SU-DHL-6 (cell line): ENCODE data around the gene FES.

Source experiments
- CTCF ChIP-seq: fragments of 200-600 bp; sonication (generic); IDR thresholded peaks from one replicate; pipeline ENCODE4 v1.5.1; 2017; ENCODE audit warnings: antibody characterized with exemption, mild to moderate bottlenecking, low read length, moderate library complexity; ENCODE audit not compliant: insufficient read depth, poor library complexity, severe bottlenecking
- EZH2phosphoT487 ChIP-seq: fragments of 200-600 bp; sonication (generic), shearing (Covaris generic); conservative IDR thresholded peaks from 2 replicates; pipeline ENCODE4 v1.6.1; 2018; ENCODE audit warnings: mild to moderate bottlenecking, antibody characterized with exemption, low read length, moderate library complexity, mixed read lengths

DNA sequence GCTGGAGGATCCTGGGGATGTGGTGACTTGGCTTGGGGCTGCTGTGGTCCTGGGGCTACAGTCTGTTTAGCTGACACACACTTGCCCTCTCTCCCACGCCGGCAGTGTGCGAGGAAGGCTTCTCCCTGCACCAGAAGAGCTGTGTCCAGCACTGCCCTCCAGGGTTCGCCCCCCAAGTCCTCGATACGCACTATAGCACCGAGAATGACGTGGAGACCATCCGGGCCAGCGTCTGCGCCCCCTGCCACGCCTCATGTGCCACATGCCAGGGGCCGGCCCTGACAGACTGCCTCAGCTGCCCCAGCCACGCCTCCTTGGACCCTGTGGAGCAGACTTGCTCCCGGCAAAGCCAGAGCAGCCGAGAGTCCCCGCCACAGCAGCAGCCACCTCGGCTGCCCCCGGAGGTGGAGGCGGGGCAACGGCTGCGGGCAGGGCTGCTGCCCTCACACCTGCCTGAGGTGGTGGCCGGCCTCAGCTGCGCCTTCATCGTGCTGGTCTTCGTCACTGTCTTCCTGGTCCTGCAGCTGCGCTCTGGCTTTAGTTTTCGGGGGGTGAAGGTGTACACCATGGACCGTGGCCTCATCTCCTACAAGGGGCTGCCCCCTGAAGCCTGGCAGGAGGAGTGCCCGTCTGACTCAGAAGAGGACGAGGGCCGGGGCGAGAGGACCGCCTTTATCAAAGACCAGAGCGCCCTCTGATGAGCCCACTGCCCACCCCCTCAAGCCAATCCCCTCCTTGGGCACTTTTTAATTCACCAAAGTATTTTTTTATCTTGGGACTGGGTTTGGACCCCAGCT lies 2.9 kb upstream of the FES start:
- TF ChIP-seq CTCF: no peak
- TF ChIP-seq EZH2phosphoT487: no peak
